ENCODE measurements around the gene C1orf159. TPM values are rescaled to one million over a fixed set of nuclear protein-coding genes. Genes with fewer than 3 reads are reported as not detected.

C1orf159 gene
- total RNA-seq, 1 experiment from 2014 or later = 19.1 TPM

DNA sequence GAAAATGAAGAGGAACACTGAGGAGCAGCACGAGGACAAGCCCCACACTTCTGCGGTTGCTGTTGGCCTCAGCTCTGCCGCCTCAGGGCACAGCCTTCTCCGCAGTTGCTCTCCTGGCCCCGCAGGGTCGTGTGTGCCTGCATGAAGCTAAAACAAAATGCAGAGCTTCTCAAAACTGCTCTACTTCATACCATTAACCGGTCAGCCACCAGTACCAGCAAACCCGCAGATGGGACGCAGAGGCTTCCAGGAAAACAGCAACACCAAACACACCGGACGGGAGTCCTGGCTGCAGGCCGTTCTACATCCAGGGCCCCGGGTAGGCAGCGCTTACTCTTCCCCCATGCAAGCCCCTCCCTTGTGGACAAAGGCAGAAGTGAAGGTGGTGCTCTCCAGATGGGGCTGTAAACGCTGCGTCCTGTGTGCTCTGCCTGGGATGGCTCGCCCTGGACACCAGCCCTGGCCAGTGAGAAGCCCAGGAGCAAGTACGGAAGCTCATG is 7.1 kb upstream of the C1orf159 start:
- no peak for DNase-seq (ENCODE audit: low read depth)
- in situ Hi-C loops (cut with HindIII; ENCODE audit: low pct_unique_long_range_greater_than_20kb, low sequenced_read_pairs) = no loop called here

DNA sequence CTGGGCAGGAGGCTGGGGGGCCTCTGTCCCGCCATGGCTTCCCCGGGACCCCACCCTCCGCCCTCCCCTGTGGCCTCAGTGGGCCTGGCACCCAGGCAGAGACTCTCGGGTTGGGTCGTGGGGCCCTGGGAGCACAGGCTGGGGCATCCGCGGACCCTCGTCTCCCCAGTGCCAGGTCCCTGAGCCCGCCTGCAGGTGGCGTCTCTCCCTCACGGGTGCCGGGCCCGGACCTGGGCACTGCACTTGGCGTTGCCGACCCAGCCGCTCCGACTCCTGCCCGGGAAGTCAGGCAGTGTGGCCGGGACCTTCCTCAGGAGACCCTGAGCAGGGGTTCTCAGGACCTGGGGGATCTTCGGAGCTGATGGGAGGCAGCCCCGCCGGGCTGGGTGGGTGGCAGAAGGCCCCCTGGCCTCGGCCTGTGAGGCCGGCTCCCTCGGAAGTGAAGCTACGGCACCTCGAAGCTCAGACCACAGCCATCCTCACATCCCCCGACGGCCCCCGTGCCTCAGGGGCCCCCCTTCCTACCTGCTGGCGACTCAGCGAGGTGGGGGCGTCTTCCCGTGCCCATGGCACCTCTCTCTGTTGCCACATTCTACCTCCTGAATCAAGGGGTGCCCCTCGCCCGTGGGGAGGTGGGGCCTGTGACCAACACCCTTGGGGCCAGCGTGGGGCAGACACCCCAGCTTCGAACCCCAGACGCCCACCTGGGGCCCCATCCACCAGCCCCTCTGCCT is 6.4 kb upstream of the C1orf159 start:
- in situ Hi-C loops (cut with HindIII; ENCODE audit: low pct_unique_long_range_greater_than_20kb, low sequenced_read_pairs) = no loop called here

DNA sequence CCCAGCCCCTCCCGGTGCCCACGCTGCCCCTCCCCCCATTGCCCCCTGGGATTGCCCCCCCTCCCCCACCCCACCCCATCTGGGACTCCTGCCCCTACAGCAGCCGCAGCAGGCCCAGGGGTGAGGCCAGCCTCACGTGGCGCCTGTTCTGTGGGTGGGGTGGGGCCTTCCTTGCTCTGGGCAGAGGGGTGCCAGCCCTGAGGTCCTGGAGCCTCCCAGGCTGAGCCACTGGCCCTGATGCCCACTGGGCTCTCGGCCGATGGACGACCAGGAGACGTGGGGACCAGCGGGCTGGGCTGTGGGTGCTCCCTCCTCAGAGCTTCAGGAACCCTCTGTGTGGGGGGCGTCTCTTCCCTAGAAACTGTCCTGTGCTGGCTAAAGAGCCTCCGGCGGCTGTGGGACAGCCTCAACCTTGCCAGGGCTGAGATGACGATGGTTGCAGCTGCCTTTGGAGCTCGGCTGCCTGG is 5.8 kb upstream of the C1orf159 start:
- no peak for DNase-seq (ENCODE audit: low read depth)
- in situ Hi-C loops (cut with HindIII; ENCODE audit: low pct_unique_long_range_greater_than_20kb, low sequenced_read_pairs) = no loop called here

More for the DNA sequence above, 6.4 kb upstream of the C1orf159 start:
- peak; percentile 42 for DNase-seq (ENCODE audit: low read depth)

DNA sequence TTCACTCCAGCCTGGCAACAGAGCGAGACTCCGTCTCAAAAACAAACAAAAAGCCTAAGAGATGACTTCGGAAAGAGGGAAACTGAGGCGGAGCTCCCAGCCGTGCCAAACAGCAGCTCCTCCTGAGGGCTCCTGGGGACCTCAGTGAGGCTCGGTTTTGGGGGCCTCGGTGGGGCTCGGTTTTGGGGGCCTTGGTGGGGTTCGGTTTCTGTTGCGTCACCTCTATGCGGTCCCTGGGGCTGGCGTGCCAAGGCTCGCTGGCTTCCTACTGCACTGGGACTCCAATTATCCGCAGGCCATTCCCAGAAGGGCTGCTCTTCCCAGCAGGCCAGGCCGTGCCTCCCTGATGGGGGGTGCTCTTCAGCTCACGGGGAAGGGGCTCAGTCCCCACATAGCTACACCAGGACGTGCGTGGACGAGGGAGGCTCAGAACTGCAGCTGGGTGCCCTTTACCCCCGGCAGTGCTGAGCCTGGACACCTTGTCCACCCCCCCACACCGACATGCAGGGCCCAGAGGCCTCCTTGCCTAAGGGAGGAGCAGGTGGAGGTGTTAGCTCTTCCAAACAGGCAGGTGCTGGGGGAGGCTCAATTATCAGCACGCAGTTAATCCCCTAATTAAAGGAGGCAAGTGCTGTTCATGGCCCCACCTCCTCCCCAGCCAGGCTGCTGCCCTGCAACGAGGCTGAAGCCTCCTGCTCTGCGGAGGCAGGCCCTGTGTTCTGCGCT is 5.1 kb upstream of the C1orf159 start:
- in situ Hi-C loops (cut with HindIII; ENCODE audit: low pct_unique_long_range_greater_than_20kb, low sequenced_read_pairs) = no loop called here
- no peak for DNase-seq (ENCODE audit: low read depth)

DNA sequence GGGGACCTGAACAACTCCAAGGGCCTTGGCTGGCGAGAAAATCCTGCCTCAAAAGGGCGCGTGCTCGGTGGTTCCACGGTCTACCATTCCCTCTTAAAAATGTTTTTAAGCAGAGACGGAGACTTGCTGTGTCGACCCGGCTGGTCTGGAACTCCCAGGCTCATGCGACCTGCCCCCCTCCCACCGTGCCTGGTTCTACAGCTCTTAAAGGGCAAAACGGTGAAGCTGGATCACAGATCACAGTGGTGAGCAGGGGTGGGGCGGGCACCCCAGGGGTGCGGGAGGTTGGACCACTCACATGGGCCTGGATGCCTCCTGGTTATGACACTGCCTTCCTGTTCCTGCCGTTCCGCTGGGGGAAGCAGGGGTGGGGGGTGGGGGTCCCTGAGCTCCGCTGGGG is 4.2 kb upstream of the C1orf159 start:
- DNase-seq (ENCODE audit: low read depth) = no peak
- in situ Hi-C loops (cut with HindIII; ENCODE audit: low pct_unique_long_range_greater_than_20kb, low sequenced_read_pairs) = no loop called here

DNA sequence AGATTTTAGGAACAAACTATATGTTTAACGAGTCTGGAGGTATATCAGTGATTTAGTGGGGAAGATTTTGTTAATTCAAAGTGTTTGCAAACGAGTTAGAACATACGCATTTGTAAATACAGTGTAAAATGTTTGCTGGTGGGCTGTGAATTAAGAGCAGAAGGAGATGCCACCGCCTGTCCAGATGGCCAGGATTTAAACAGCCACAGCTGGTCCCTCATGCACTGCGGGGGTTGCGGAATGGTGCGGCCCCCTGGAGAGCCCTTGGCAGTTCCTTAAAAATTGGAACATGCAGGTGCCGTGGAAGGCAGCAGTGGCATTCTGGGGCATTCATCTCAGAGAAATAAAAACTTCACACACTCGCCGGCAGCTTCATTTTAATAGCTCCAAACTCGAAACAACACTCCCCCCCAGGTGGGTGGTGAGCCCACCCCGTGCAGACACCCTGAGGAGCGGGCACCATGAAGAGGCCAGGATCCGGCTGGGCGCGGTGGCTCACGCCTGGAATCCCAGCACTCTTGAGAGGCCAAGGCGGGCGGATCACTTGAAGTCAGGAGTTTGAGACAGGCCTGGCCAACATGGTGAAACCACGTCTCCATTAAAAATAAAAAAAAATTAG is 3.5 kb upstream of the C1orf159 start:
- in situ Hi-C loops (cut with HindIII; ENCODE audit: low pct_unique_long_range_greater_than_20kb, low sequenced_read_pairs) = no loop called here
- no peak for DNase-seq (ENCODE audit: low read depth)

DNA sequence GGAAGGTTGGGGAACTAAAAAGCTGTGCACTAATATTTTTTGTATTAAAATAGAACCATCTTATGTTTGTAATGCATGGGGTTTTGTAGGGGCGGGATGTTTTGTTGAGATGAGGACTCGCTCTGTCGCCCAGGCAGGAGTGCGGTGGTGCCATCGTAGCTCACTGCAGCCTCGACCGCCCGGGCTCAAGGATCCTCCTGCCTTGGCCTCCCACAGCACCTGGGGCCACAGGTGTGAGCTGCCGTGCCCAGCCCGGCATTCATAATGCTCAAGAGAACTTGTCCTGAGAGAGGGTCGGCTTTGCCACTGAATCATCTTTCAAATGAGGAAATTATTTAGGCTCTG is 3.0 kb upstream of the C1orf159 start:
- in situ Hi-C loops (cut with HindIII; ENCODE audit: low pct_unique_long_range_greater_than_20kb, low sequenced_read_pairs) = no loop called here

DNA sequence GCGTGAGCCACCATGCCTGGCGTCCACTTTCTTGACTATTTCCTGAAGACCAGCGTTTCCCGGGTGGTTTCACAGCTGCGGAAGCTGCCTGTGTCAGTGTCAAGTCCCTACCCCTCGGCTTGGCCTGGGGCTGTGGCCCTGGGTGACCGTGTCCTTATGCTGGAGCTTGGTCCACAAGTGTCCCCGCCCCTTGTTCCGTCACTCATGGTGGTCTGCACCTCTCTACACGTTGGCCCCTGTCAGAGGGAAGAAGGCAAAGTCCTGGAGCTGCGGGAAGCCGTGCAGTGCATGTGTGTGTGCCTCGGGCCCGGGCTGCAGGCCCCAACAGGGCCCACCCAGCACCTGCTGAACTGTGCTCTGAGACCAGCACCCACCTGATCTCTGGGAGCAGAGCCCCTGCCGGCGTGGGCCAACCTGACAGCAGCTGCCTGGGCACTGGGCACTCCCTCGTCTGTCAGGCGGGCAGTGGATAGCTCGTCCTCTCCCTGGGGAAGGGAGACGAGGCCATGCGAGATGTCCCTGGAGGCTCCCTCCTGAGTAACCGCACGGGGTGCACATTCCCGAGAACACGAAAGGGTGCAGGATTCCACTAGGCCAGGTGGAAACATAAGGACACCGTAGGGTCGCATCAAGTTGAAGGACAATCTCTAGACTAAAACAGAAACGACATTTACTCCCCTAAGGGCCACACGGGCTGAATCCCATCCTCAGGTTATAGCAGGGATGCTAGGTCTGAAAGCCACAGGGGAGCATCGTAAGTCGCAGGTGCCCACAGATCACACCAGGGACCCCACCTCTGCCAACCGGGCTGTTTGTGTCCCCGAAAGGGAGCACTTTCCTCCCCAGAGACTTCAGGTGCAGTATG is 2.4 kb upstream of the C1orf159 start:
- DNase-seq (ENCODE audit: low read depth) = no peak
- in situ Hi-C loops (cut with HindIII; ENCODE audit: low pct_unique_long_range_greater_than_20kb, low sequenced_read_pairs) = no loop called here

More for the DNA sequence above, 3.0 kb upstream of the C1orf159 start:
- no peak for DNase-seq (ENCODE audit: low read depth)

DNA sequence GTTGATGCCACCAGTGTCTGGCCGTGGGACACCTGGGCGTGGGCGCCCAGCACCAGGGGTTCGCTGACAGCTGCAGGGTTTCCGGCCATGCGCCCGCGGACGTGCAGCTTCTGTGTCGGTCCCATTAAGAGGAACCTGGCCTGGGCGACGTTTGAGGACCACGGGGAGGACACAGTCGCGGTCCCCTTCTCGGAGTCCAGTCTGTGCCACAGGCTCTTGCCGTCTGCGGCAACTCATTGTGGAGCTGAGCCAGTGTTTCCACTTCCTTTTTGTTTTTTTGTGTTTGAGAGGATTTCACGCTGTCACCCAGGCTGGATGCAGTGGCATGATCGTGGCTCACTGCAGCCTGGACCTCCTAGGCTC is 1.6 kb upstream of the C1orf159 start:
- DNase-seq (ENCODE audit: low read depth) = no peak
- in situ Hi-C loops (cut with HindIII; ENCODE audit: low pct_unique_long_range_greater_than_20kb, low sequenced_read_pairs) = no loop called here

DNA sequence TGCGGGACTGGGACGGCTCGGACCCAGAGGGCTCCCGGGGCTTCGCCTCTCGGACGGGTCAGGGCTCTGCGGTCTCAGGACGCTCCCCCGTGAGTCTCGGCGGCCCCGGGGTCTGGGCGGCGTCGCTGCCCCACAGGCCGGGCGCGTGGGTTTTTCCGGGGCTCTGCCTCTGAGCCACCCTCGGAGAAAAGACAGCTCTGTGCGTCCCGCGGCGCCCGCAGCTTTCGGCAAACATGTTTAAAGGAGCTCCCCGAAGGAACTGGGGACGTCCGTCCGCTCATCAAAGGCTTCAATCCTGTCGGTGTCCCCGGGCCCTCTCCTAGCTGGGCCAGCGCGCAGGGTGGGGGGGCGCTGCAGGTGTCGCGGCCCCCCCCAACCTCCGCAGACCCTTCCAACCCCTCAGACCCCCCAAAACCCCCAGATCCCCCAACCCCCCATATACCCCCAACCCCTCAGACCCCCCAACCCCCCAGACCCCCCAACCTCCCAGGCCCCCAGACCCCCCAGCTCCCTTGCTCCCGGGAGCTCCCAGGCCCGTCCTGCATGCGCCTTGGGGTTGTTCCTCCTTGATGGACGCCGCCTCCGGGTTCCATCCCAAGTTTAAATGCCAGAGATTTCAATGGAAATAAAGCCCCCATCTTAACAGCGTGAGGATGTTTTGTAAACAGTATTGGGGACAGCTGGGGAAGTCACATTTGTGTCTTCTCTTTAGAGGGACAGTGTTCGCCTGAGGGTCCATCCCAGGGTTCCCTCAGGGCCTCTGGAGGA is 996 bp upstream of the C1orf159 start:
- in situ Hi-C loops (cut with HindIII; ENCODE audit: low pct_unique_long_range_greater_than_20kb, low sequenced_read_pairs) = no loop called here
- DNase-seq (ENCODE audit: low read depth) = no peak

DNA sequence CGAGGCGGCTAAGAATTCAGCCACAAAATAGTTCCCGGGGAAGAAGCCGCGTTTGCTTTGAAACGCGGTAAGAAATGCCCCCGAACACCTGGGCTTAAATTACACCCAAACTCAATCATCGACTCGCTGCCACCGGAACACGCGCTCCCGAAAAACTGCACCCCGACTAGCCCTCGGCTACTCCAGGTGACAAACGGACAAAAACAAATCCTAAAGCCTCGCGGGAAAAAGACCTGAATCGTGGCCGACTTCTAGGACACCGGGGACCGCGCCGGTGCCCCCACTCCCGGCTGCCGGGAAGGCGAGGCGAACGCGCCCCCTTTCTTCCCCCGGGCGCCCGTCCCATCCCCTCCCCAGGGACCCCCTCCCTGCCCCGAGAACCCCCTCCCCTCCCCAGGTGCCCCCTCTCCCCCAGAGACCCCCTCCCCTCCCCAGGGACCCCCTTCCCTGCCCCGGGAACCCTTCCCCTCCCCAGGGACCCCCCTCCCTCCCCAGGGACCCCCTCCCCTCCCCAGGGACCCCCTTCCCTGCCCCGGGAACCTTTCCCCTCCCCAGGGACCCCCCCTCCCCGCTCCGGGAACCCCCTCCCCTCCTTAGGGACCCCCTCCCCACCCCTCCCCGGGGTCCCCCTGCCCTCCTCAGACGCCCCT is 628 bp downstream of the C1orf159 start:
- in situ Hi-C loops (cut with HindIII; ENCODE audit: low pct_unique_long_range_greater_than_20kb, low sequenced_read_pairs) = no loop called here
- no peak for DNase-seq (ENCODE audit: low read depth)

DNA sequence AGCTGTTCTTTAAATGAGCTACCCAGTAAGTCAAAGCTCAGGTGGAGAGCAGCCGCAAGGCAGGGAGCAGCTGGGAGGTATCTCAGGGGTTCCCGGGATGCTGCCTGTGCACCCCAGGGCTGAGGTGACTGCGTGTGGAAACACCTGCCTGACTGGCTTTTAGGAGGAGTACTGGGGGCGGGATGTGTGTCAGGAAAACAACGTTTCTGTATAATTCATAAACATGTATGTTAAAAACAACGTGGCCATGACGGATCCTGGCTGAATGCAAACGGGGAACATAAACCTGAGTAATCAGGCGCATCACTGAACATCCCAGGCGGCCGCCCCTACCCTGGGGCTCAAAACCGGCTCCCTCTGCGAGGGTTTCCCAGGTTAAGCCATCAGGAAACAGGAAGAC is 1.5 kb downstream of the C1orf159 start:
- in situ Hi-C loops (cut with HindIII; ENCODE audit: low pct_unique_long_range_greater_than_20kb, low sequenced_read_pairs) = no loop called here

DNA sequence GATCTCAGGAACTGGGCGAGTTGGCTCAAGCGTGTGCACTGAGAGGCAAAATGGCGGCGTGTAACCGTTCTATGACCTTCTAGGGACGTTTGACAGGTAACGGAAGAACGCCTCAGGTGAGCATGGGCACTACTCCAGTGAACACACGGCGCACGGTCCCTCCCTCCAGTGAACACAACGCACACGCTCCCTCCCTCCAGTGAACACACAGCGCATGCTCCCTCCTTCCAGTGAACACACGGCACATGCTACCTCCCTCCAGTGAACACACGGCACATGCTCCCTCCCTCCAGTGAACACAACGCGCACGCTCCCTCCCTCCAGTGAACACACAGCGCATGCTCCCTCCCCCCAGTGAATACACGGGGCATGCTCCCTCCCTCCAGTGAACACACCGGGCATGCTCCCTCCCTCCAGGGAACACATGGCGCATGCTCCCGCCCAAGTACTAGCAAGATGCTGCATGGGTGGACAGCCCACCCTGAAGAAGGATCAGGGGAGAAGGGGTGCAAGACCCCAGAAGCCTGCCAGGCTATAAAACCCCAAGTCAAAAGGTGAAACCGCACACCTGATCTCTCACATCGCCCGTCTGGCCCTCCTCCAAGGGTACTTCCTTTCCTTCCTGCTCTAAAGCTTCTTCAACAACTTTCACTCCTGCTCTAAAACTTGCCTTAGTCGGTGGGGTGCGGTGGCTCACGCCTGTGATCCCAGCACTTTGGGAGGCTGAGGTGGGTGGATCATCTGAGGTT is 3.5 kb downstream of the C1orf159 start:
- no peak for DNase-seq (ENCODE audit: low read depth)
- in situ Hi-C loops (cut with HindIII; ENCODE audit: low pct_unique_long_range_greater_than_20kb, low sequenced_read_pairs) = no loop called here

More for the DNA sequence above, 1.5 kb downstream of the C1orf159 start:
- DNase-seq (ENCODE audit: low read depth) = no peak

DNA sequence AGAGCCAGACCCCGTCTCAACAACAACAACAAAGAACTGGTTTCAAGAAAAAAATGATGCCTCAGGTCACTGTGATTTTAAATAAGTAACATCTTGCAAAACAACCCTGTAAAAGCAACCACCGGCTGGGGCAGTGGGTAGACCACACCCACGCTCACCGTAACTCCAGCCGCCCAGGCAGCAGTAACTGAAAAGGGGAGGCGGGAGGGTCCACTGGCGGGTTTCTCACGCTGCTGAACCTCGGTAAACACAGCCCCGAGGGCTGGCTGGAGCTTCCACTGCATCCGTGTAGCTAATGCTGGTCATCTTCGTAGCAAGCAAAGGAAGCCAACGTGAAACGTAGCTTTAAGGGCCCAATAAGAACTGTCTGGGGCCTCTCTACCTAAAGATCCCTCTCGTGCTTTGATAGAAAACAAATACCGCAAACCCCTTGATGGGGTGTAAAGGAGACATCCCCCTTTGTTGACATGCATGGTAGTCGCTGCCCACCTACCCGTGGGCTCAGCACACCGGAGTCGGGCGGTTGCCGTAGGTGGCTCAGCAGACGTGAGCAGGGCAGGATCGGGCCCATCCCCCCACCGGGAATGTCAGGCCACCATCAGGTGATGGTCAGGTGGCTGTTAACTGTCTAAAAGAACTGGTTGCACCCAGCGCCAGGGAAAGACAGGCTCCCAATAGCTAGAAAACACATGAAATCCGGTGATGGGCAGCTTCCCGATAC is 4.2 kb downstream of the C1orf159 start:
- in situ Hi-C loops (cut with HindIII; ENCODE audit: low pct_unique_long_range_greater_than_20kb, low sequenced_read_pairs) = no loop called here
- DNase-seq (ENCODE audit: low read depth) = no peak

DNA sequence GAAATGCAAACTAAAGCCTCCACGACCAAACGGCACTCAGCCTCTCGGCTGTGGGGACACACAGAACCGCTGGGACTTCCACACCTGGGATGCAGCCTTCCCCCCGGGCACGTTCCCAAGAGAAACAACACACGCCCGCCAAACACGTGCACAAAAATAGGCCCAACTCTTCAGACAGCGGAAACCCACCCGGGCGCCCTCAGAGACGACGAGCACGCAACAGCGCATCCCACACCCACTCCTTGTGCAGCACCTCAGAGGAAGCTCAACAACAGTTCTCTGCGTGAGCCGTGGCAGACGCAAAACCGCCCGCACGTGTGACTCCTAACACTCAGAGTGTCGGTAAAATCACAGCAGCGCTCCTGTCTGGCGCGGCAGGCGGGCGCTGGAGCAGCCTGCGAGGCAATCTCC is 5.3 kb downstream of the C1orf159 start:
- no peak for DNase-seq (ENCODE audit: low read depth)
- in situ Hi-C loops (cut with HindIII; ENCODE audit: low pct_unique_long_range_greater_than_20kb, low sequenced_read_pairs) = no loop called here

DNA sequence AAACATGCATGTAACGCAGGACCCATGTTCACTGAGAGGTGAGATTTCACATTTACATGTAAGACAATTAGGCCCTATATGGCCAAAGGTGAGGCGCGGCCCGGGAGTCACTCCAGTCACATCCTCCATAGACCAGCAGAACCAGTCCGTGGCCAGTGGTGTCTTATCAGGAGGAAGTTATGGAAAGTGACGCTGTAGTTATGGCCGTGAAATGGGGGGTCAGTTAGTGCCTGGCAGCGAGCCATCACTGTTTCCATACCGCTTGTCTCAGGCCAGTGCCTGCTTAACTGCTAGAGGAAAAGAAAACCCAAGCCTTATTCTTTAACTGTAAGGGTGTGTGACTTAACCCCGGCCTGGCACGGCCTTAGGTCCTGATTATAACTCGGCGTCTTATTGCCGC is 6.1 kb downstream of the C1orf159 start:
- no peak for DNase-seq (ENCODE audit: low read depth)
- in situ Hi-C loops (cut with HindIII; ENCODE audit: low pct_unique_long_range_greater_than_20kb, low sequenced_read_pairs) = no loop called here
